ENCODE measurements around the gene FGA. TPM values are rescaled to one million over a fixed set of nuclear protein-coding genes. Genes with fewer than 3 reads are reported as not detected.

The FGA gene
- total RNA-seq = 0.94 TPM

GRCh38 chr4:154590329-154591006, at the start of gene FGA:
TSS of gene FGA (minus strand) at chr4:154590742. CDS start at chr4:154590687, 55 bp downstream.

GRCh38 chr4:154612472-154613414, 22.2 kb upstream of the FGA start, which contains the start of gene FGG:
TSS of gene FGG (minus strand) at chr4:154612656. CDS start at chr4:154612609, 47 bp downstream.

GRCh38 chr4:154562697-154563254, 27.8 kb downstream of the FGA start, which contains the start of gene FGB:
TSS of gene FGB (plus strand) at chr4:154563011. CDS start at chr4:154563019, 8 bp downstream.

GRCh38 chr4:154549894-154550790, 40.4 kb downstream of the FGA start, which contains the start of gene PLRG1:
TSS of gene PLRG1 (minus strand) at chr4:154550400. CDS start at chr4:154550308, 92 bp downstream.

Small RNA genes lying within 50 kb of the gene (small RNA-seq; reads per million reads assigned to genes)
- not detected for gene RNU6-1285P (ENCODE audit: low replicate concordance)

Other genes starting within 250 kb of the FGA start
- 6.3 TPM for gene DCHS2, start 98.9 kb downstream of the FGA start, total RNA-seq
- 98.9 TPM for gene PLRG1, start 40.3 kb downstream of the FGA start, total RNA-seq
- gene FGB, start 27.7 kb downstream of the FGA start, total RNA-seq = not detected
- gene FGG, start 21.9 kb upstream of the FGA start, total RNA-seq = 0.63 TPM
- gene LRAT, start 153.3 kb upstream of the FGA start, total RNA-seq = 0.94 TPM
- not detected for gene RBM46, start 190.5 kb upstream of the FGA start, total RNA-seq